Colonic mucosa (tissue), 4 donors: ENCODE data around the gene LMF1. TPM values are rescaled to one million over a fixed set of nuclear protein-coding genes. Genes with fewer than 3 reads are reported as not detected.

Experiments
- DNase-seq: peaks from one replicate; pipeline ENCODE4 v3.0.0-alpha.2; 2020
- H3K27ac ChIP-seq: fragments of 200-600 bp; one replicate; pipeline ENCODE4 v1.8.0; 2021
- H3K27me3 ChIP-seq: fragments of 200-600 bp; one replicate; pipeline ENCODE4 v1.8.0; 2021
- H3K36me3 ChIP-seq: fragments of 200-600 bp; one replicate; pipeline ENCODE4 v1.8.0; 2021
- H3K4me1 ChIP-seq: fragments of 200-600 bp; one replicate; pipeline ENCODE4 v1.8.0; 2021; ENCODE audit warnings: mild to moderate bottlenecking
- H3K4me3 ChIP-seq: fragments of 200-600 bp; one replicate; pipeline ENCODE4 v1.8.0; 2021
- H3K9ac ChIP-seq, 2 donors: one replicate each; pipeline ENCODE4 v1.7.0; 2013; ENCODE audit warnings: control low read depth in 2 of 2, low read depth in 2 of 2, low read length in 2 of 2
- H3K9me3 ChIP-seq: fragments of 200-600 bp; one replicate; pipeline ENCODE4 v1.8.0; 2021
- intact Hi-C: fragments of 100-400 bp; cut with DNase I; formaldehyde crosslinking; loops from one replicate; pipeline ENCODE4 v1.14.1; 2022
- total RNA-seq, 2 donors: library from RNA; stranded (reverse); fragmentation: NEBNext Ultra II Directional in 1 of 2; extraction: Animal tissue kit (Norgen Biotek cat#: 25700) in 1 of 2; gene quantifications; one replicate each; pipeline ENCODE4 v1.2.1, GENCODE V29; 2021
- TF ChIP-seq, protein P1 (sequence below): fragments of 200-600 bp; IDR thresholded peaks from one replicate; pipeline ENCODE4 v1.8.0; 2022; ENCODE audit warnings: antibody characterized with exemption, mild to moderate bottlenecking
- donor health status: healthy.
- donor health status: DM: no; HTN: no; CAD: no.
- donor health status: DM: no; HTN: no; CAD: no.

Gene LMF1
- total RNA-seq, 2 donors from 2014 or later: 8.4 to 12.8 TPM

- Histone ChIP-seq H3K27me3 (no peaks in the 10 kb centered on the region), H3K27ac (no peak overlapping the region), H3K9me3 (no peaks in the 10 kb centered on the region), H3K36me3 (no peaks in the 10 kb centered on the region), H3K4me1 (no peaks in the 10 kb centered on the region), H3K9ac (no peak overlapping the region), H3K4me3 (no peak overlapping the region)
- intact Hi-C loops: no loop called here
- TF ChIP-seq, protein P1, sequence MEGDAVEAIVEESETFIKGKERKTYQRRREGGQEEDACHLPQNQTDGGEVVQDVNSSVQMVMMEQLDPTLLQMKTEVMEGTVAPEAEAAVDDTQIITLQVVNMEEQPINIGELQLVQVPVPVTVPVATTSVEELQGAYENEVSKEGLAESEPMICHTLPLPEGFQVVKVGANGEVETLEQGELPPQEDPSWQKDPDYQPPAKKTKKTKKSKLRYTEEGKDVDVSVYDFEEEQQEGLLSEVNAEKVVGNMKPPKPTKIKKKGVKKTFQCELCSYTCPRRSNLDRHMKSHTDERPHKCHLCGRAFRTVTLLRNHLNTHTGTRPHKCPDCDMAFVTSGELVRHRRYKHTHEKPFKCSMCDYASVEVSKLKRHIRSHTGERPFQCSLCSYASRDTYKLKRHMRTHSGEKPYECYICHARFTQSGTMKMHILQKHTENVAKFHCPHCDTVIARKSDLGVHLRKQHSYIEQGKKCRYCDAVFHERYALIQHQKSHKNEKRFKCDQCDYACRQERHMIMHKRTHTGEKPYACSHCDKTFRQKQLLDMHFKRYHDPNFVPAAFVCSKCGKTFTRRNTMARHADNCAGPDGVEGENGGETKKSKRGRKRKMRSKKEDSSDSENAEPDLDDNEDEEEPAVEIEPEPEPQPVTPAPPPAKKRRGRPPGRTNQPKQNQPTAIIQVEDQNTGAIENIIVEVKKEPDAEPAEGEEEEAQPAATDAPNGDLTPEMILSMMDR: no peak
- DNase-seq: no peak
These were observed 48.7 kb downstream of the LMF1 start for GRCh38 chr16:922051-922450.

DNA sequence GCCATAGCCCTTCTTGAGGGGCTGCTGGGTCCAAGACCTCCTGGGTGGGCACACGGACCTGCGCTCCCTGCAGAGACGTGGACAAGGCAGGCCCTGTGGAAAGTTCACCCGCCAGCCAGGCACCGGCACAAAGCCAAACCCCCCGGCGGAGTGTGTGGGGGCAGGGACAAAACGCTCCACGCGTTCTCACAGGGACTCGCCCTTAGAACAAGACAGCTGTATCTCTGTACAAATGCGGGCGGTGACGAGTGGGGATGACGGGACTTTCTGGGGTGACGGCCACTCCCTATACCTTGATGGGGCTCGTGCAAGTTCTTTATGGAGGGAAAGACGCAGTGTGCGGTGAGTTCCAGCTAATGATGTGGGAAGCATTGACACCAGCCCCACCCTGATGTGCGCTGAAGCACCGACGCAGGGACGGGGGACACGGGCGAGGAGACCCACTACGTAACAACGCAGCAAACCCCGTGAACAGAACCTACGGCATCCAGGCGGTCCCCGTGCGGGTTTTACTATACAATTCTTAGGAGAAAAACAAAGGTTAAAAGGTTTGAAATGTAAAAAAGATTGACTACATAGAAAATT lies 49.4 kb downstream of the LMF1 start:
- no peak overlapping the region for H3K4me3 ChIP-seq
- no peaks in the 10 kb centered on the region for H3K4me1 ChIP-seq
- TF ChIP-seq, protein P1: no peak
- no peak overlapping the region for H3K27ac ChIP-seq
- intact Hi-C loops: no loop called here
- no peak for DNase-seq
- no peak overlapping the region for H3K9ac ChIP-seq
- H3K9me3 ChIP-seq: no peaks in the 10 kb centered on the region
- H3K36me3 ChIP-seq: no peaks in the 10 kb centered on the region
- H3K27me3 ChIP-seq: no peaks in the 10 kb centered on the region

- Histone ChIP-seq H3K4me1 (no peaks in the 10 kb centered on the region), H3K27me3 (no peaks in the 10 kb centered on the region), H3K27ac (no peak overlapping the region), H3K4me3 (no peak overlapping the region), H3K36me3 (no peaks in the 10 kb centered on the region), H3K9me3 (no peaks in the 10 kb centered on the region), H3K9ac (no peak overlapping the region)
- intact Hi-C loops: no loop called here
- no peak for DNase-seq
- TF ChIP-seq, protein P1: no peak
These were observed 50.1 kb downstream of the LMF1 start for GRCh38 chr16:920717-921116.

DNA sequence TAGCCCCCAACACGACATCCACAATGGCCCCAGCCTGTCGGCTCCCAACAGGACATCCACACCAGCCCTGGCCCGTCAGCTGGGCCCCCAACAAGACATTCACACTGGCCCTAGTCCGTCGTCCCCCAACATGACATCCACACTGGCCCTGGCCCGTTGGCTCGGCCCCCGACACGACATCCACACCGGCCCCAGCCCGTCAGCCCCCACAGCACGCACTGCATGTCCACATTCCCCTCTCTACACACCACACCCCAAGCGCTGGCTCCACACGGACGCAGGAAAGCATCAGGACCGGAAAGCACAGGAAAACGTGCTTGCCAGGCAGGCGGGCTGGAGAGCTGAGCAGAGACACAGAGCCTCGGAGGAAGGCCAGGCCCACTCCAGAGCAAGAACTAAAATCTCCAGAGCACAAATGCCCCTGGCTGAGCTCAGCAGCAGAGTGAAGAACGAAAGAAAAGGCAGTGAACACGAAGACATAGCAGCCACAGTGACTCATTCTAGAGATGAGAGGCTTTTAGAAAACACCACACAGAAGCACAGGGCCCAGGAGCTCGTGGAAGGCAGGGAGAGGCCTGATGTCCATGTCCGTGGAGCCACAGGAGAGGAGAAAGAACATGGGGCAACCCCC lies 50.6 kb downstream of the LMF1 start:
- Histone ChIP-seq H3K9ac (peak overlapping the region in 1 of 2 donors; percentile 35), H3K36me3 (no peaks in the 10 kb centered on the region), H3K27ac (no peak overlapping the region), H3K4me3 (no peak overlapping the region), H3K4me1 (no peaks in the 10 kb centered on the region), H3K9me3 (no peaks in the 10 kb centered on the region), H3K27me3 (no peaks in the 10 kb centered on the region)
- TF ChIP-seq, protein P1: no peak
- intact Hi-C loops: no loop called here
- DNase-seq: no peak

- TF ChIP-seq, protein P1: no peak
- Histone ChIP-seq H3K27ac (no peak overlapping the region), H3K4me1 (no peaks in the 10 kb centered on the region), H3K9me3 (no peaks in the 10 kb centered on the region), H3K36me3 (no peaks in the 10 kb centered on the region), H3K9ac (peak overlapping the region in 1 of 2 donors; percentile 35), H3K27me3 (no peaks in the 10 kb centered on the region), H3K4me3 (no peak overlapping the region)
- DNase-seq: no peak
- intact Hi-C loops: no loop called here
These were observed 51.1 kb downstream of the LMF1 start for GRCh38 chr16:919658-920050.
